SK-N-SH (cell line): ENCODE measurements around the gene KRTAP10-8. TPM values are rescaled to one million over a fixed set of nuclear protein-coding genes. Genes with fewer than 3 reads are reported as not detected.
"Not testable (repeated sequence)": the region's sequence is repeated elsewhere in the genome, so short reads cannot be mapped to it uniquely, and the experiment has no call there.

Experiments used
- CTCF ChIA-PET: fragments of 300-600, 350-600 bp; formaldehyde crosslinking; extraction: SDS; loops from one replicate; lab custom pipeline; 2021; lab: Yijun Ruan, JAX
- POLR2A ChIA-PET: fragments of 350-600 bp; sonication (Branson Sonifier 250); formaldehyde crosslinking; extraction: SDS; loops from one replicate; lab custom pipeline; 2020; ENCODE audit warnings: antibody characterized with exemption, inconsistent platforms; lab: Yijun Ruan, JAX
- DNase-seq: peaks from one replicate; pipeline ENCODE4 v3.0.0; 2012
- H2AFZ ChIP-seq: fragments of 200-600 bp; sonication (generic); 2 replicates; pipeline ENCODE4 v1.8.1; 2016; ENCODE audit warnings: antibody characterized with exemption, mild to moderate bottlenecking, low read depth
- H3F3A ChIP-seq: fragments of 200-600 bp; sonication (generic); replicated peaks from 2 replicates; pipeline ENCODE3; 2016; ENCODE audit warnings: antibody characterized with exemption, mild to moderate bottlenecking; ENCODE audit not compliant: insufficient read depth
- H3K27ac ChIP-seq, 2 experiments: fragments of 200-500 bp in 1 of 2; fragments of 200-600 bp in 1 of 2; sonication (Bioruptor generic) in 1 of 2; sonication (generic), shearing (Covaris generic) in 1 of 2; 2 replicates each; pipeline versions ENCODE4 v1.5.1 to v1.6.1; 2014 to 2016; ENCODE audit warnings: low read depth in 2 of 2, inconsistent platforms in 1 of 2, low read length in 1 of 2, mild to moderate bottlenecking in 1 of 2, mixed read lengths in 1 of 2
- H3K27me3 ChIP-seq: fragments of 200-600 bp; sonication (generic), shearing (Covaris generic); 2 replicates; pipeline ENCODE4 v1.6.1; 2016; ENCODE audit warnings: mixed run types; ENCODE audit not compliant: insufficient read depth
- H3K36me3 ChIP-seq, 2 experiments: fragments of 200-500 bp in 1 of 2; fragments of 200-600 bp in 1 of 2; sonication (Bioruptor generic) in 1 of 2; sonication (generic) in 1 of 2; replicated peaks in 1 of 2; 2 replicates each; pipeline versions ENCODE3 to v1.5.1; 2014 to 2016; ENCODE audit warnings: low read length in 1 of 2, mild to moderate bottlenecking in 1 of 2; ENCODE audit not compliant: insufficient read depth in 2 of 2, control insufficient read depth in 1 of 2
- H3K4me1 ChIP-seq, 2 experiments: fragments of 200-500 bp in 1 of 2; fragments of 200-600 bp in 1 of 2; sonication (Bioruptor generic) in 1 of 2; sonication (generic), shearing (Covaris generic) in 1 of 2; 2 replicates each; pipeline versions ENCODE4 v1.5.1 to v1.6.1; 2014 to 2016; ENCODE audit warnings: low read depth in 1 of 2, low read length in 1 of 2, mixed run types in 1 of 2; ENCODE audit not compliant: insufficient read depth in 2 of 2, control insufficient read depth in 1 of 2
- H3K4me2 ChIP-seq: fragments of 200-600 bp; sonication (generic), shearing (Covaris generic); 2 replicates; pipeline ENCODE4 v1.6.1; 2017; ENCODE audit warnings: mixed run types
- H3K4me3 ChIP-seq, 2 experiments: fragments of 200-500 bp in 1 of 2; fragments of 200-600 bp in 1 of 2; sonication (Bioruptor generic) in 1 of 2; sonication (generic), shearing (Covaris generic) in 1 of 2; 2 replicates each; pipeline versions ENCODE4 v1.5.1 to v1.8.1; 2014 to 2016; ENCODE audit warnings: low read depth in 2 of 2, inconsistent platforms in 1 of 2, low read length in 1 of 2, mild to moderate bottlenecking in 1 of 2, mixed read lengths in 1 of 2, moderate library complexity in 1 of 2
- H3K79me2 ChIP-seq: fragments of 200-600 bp; sonication (generic); 2 replicates; pipeline ENCODE4 v1.8.1; 2017; ENCODE audit warnings: mild to moderate bottlenecking; ENCODE audit not compliant: insufficient read depth
- H3K9ac ChIP-seq: fragments of 200-600 bp; sonication (generic); 2 replicates; pipeline ENCODE4 v1.6.1; 2017; ENCODE audit warnings: mixed run types
- H3K9me2 ChIP-seq: fragments of 200-600 bp; sonication (generic); 2 replicates; pipeline ENCODE4 v1.6.1; 2017; ENCODE audit warnings: mixed run types
- H3K9me3 ChIP-seq: fragments of 200-600 bp; sonication (generic); 2 replicates; pipeline ENCODE4 v1.6.1; 2017; ENCODE audit warnings: mixed run types, mild to moderate bottlenecking, moderate library complexity
- H4K20me1 ChIP-seq: fragments of 200-600 bp; sonication (generic); 2 replicates; pipeline ENCODE4 v1.6.1; 2017; ENCODE audit warnings: mild to moderate bottlenecking, mixed run types; ENCODE audit not compliant: insufficient read depth
- CHD2 ChIP-seq: fragments of 150-350 bp; IDR thresholded peaks from 2 replicates; pipeline ENCODE4 v1.6.1; 2018; ENCODE audit warnings: low read length; ENCODE audit not compliant: partially characterized antibody
- EZH2phosphoT487 ChIP-seq: fragments of 200-600 bp; sonication (generic); IDR thresholded peaks from 2 replicates; pipeline ENCODE4 v1.6.1; 2017; ENCODE audit warnings: low read depth, mixed run types, mild to moderate bottlenecking, antibody characterized with exemption, moderate library complexity, borderline replicate concordance
- FOSL2 ChIP-seq: IDR thresholded peaks from 2 replicates; pipeline ENCODE4 v1.4.0; 2012; ENCODE audit warnings: low read depth, mild to moderate bottlenecking, moderate library complexity, borderline replicate concordance
- FOXM1 ChIP-seq: IDR thresholded peaks from 2 replicates; pipeline ENCODE4 v1.4.0; 2012; ENCODE audit warnings: low read depth, mild to moderate bottlenecking
- IRF3 ChIP-seq: fragments of 150-350 bp; IDR thresholded peaks from 2 replicates; pipeline ENCODE4 v1.6.1; 2016; ENCODE audit warnings: mild to moderate bottlenecking, low read depth, low read length
- MAX ChIP-seq: IDR thresholded peaks from 2 replicates; pipeline ENCODE4 v1.4.0; 2012; ENCODE audit warnings: low read depth
- MEF2A ChIP-seq: IDR thresholded peaks from 2 replicates; pipeline ENCODE4 v1.4.0; 2012; ENCODE audit warnings: low read depth, borderline replicate concordance
- SIN3A ChIP-seq: IDR thresholded peaks from 2 replicates; pipeline ENCODE4 v1.6.1; 2012; ENCODE audit warnings: low read depth, mild to moderate bottlenecking, low read length, moderate library complexity, borderline replicate concordance
- USF1 ChIP-seq: IDR thresholded peaks from 2 replicates; pipeline ENCODE4 v1.4.0; 2012; ENCODE audit warnings: low read depth, borderline replicate concordance
- YY1 ChIP-seq: IDR thresholded peaks from 2 replicates; pipeline ENCODE4 v1.4.0; 2012; ENCODE audit warnings: low read depth, mild to moderate bottlenecking
- WGBS: methylation state at CpG from one replicate; pipeline ENCODE4 v1.1.6; 2017; ENCODE audit warnings: low lambda C conversion rate; 5-methylcytosine and 5-hydroxymethylcytosine counted together
- polyA plus RNA-seq, 3 experiments: library from polyadenylated mRNA; depleted of rRNA; stranded (reverse); fragments of >200 nt; gene quantifications; 2 replicates each; pipeline ENCODE4 v1.2.3, GENCODE V29; 2012

KRTAP10-8 gene
- polyA plus RNA-seq, 1 of the 3 experiments (the other 2 are of a cell fraction), result not detected

- POLR2A ChIA-PET, result no interaction called here
- no peaks in the 10 kb centered on the region for H3K79me2 ChIP-seq
- no peaks in the 10 kb centered on the region for H3F3A ChIP-seq
- CTCF ChIA-PET, result interaction anchor here (1.1 kb wide), 1 partner anchor 12 kb away, joined by 3 read pairs; no protein-coding TSS in a partner anchor
- no peaks in the 10 kb centered on the region for H4K20me1 ChIP-seq
- DNase-seq, result no peak
- no peak overlapping the region for H3K4me2 ChIP-seq
- no peak for TF ChIP-seq MAX
- no peak for TF ChIP-seq SIN3A
- no peak for TF ChIP-seq FOXM1
- no peak for TF ChIP-seq CHD2
- no peak for TF ChIP-seq EZH2phosphoT487
- TF ChIP-seq FOSL2, result no peak
- no peak for TF ChIP-seq IRF3
- no peak for TF ChIP-seq MEF2A
- no peak for TF ChIP-seq YY1
- TF ChIP-seq USF1, result no peak
- no peak overlapping the region for H2AFZ ChIP-seq
- no peaks in the 10 kb centered on the region for H3K4me1 ChIP-seq
- no peaks in the 10 kb centered on the region for H3K36me3 ChIP-seq
- H3K9me3 ChIP-seq, result no peaks in the 10 kb centered on the region
- H3K9me2 ChIP-seq, result no peaks in the 10 kb centered on the region
- H3K27me3 ChIP-seq, result peaks cover 18% of the 10 kb centered on the region
- no peak overlapping the region for H3K4me3 ChIP-seq
- no peak overlapping the region for H3K27ac ChIP-seq
- no peak overlapping the region for H3K9ac ChIP-seq
Measured at GRCh38 chr21:44609193-44609592, 2.7 kb upstream of the KRTAP10-8 start.

GRCh38 chr21:44610157-44610843 lies 1.6 kb upstream of the KRTAP10-8 start:
- H4K20me1 ChIP-seq, H3K9me3 ChIP-seq, H3F3A ChIP-seq, H3K79me2 ChIP-seq, POLR2A ChIA-PET, H2AFZ ChIP-seq, H3K9me2 ChIP-seq, H3K36me3 ChIP-seq, H3K4me1 ChIP-seq, CTCF ChIA-PET, H3K27ac ChIP-seq, H3K4me2 ChIP-seq, DNase-seq, H3K9ac ChIP-seq, H3K4me3 ChIP-seq: not testable (repeated sequence)
- WGBS, result 34% methylated on average over 6 of the region's 7 CpGs
- peaks cover 29% of the 10 kb centered on the region for H3K27me3 ChIP-seq
